Glutamatergic neuron (in vitro differentiated cells): ENCODE measurements around the gene JCAD. TPM values are rescaled to one million over a fixed set of nuclear protein-coding genes. Genes with fewer than 3 reads are reported as not detected.

Experiments used
- DNase-seq: peaks from one replicate; pipeline ENCODE4 v3.0.0; 2022
- H3K27ac Mint-ChIP-seq: one replicate; pipeline ENCODE4 v1.8.0; 2020; ENCODE audit warnings: mild to moderate bottlenecking, mixed read lengths, inconsistent platforms; ENCODE audit not compliant: unreplicated experiment
- H3K27me3 Mint-ChIP-seq: one replicate; pipeline ENCODE4 v1.8.0; 2020; ENCODE audit warnings: mild to moderate bottlenecking, moderate library complexity, mixed read lengths, inconsistent platforms; ENCODE audit not compliant: unreplicated experiment
- H3K36me3 Mint-ChIP-seq: one replicate; pipeline ENCODE4 v1.8.0; 2020; ENCODE audit warnings: mild to moderate bottlenecking, mixed read lengths, inconsistent platforms; ENCODE audit not compliant: unreplicated experiment
- H3K4me1 Mint-ChIP-seq: one replicate; pipeline ENCODE4 v1.8.0; 2020; ENCODE audit warnings: mild to moderate bottlenecking, low read depth, mixed read lengths, inconsistent platforms; ENCODE audit not compliant: unreplicated experiment
- H3K4me3 Mint-ChIP-seq: one replicate; pipeline ENCODE4 v1.8.0; 2020; ENCODE audit warnings: mild to moderate bottlenecking, mixed read lengths, inconsistent platforms; ENCODE audit not compliant: unreplicated experiment
- H3K9me3 Mint-ChIP-seq: one replicate; pipeline ENCODE4 v1.8.0; 2020; ENCODE audit warnings: mild to moderate bottlenecking, moderate library complexity, mixed read lengths, inconsistent platforms; ENCODE audit not compliant: unreplicated experiment
- CTCF ChIP-seq: fragments of 200-600 bp; sonication (generic); IDR thresholded peaks from one replicate; pipeline ENCODE4 v1.5.0; 2021; ENCODE audit not compliant: partially characterized antibody, unreplicated experiment
- total RNA-seq: library from RNA; stranded (reverse); fragmentation: NEBNext Ultra II Directional; extraction: Animal tissue kit (Norgen Biotek cat#: 25700); gene quantifications from one replicate; pipeline ENCODE4 v1.2.1, GENCODE V29; 2021; ENCODE audit not compliant: unreplicated experiment

JCAD gene
- total RNA-seq, 1 donor from 2014 or later = 0.32 TPM

- H3K9me3 Mint-ChIP-seq = peaks cover 2% of the 10 kb centered on the region
- peaks cover 4% of the 10 kb centered on the region for H3K36me3 Mint-ChIP-seq
- no peak for DNase-seq
- TF ChIP-seq CTCF = no peak
- H3K27ac Mint-ChIP-seq = no peak overlapping the region
- peaks cover 2% of the 10 kb centered on the region for H3K27me3 Mint-ChIP-seq
- no peak overlapping the region for H3K4me3 Mint-ChIP-seq
- H3K4me1 Mint-ChIP-seq = peaks cover 2% of the 10 kb centered on the region
Observed at GRCh38 chr10:29966269-29966668, 93.1 kb downstream of the JCAD start.
